ENCODE data around the gene ITGB2. TPM values are rescaled to one million over a fixed set of nuclear protein-coding genes. Genes with fewer than 3 reads are reported as not detected.

ITGB2 gene
- polyA plus RNA-seq, 4 donors, result 4.5 to 17.1 (median 15.9) TPM

DNA sequence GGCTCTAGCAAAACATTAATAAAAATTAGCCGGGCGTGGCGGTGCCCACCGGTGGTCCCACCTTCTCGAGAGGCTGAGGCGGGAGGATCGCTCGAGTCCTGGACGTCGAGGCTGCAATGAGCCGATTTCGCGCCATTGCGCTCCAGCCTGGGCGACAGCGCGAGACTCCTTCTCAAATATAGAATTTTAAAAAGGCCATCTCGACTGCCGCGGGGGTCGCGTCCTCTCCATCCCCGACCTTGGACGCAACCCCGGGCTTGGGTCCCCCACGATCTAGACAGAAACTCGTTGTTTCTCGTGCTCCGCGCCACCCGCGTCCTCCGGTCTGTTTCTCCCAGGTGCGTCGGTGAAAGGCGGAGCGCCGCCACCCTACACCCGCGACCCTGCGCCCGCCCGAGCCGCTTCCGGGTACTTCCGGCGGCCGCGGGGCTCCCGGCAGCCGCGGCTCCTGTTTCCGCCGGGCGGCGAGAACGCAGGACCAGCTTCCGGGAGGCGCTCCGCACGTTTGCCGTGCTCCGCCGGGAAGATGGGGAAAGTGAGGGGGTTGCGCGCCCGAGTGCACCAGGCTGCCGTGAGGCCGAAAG lies 18.9 kb upstream of the ITGB2 start, which contains the start of gene SLX9:
SLX9 (plus strand) TSS at position 498 of the 584 bp plus-strand sequence; CDS start at position 527, 29 bp downstream.
- Histone ChIP-seq H3K36me3 (ENCODE audit: control insufficient read depth in 3 of 3, insufficient read depth in 2 of 3, low read depth in 1 of 3, low read length in 3 of 3) (peaks cover 0 to 18% (median 0%) of the 10 kb centered on the region in 3 donors), H3K27ac (ENCODE audit: low read depth in 1 of 3, low read length in 2 of 3) (peak within 1 kb of the TSS in 2 of 3 donors; percentile 18 to 72), H3K27me3 (ENCODE audit: control insufficient read depth in 3 of 3, insufficient read depth in 3 of 3, low read length in 3 of 3) (no peaks in the 10 kb centered on the region), H3K9me3 (ENCODE audit: control insufficient read depth in 2 of 2, insufficient read depth in 1 of 2, low read depth in 1 of 2, low read length in 1 of 2) (no peaks in the 10 kb centered on the region), H3K4me3 (ENCODE audit: low read depth in 1 of 3, low read length in 3 of 3) (peak within 1 kb of the TSS; percentile 67 to 97 (median 94)), H3K4me1 (ENCODE audit: control insufficient read depth in 3 of 3, insufficient read depth in 2 of 3, low read depth in 1 of 3, low read length in 2 of 3) (peaks cover 0 to 7% (median 7%) of the 10 kb centered on the region in 3 donors)
- whole genome bisulfite sequencing, 3 donors, result 2% methylated on average over 56 to 69 of the region's 69 CpGs
- DNase-seq (peak; percentile 74 to 92), FAIRE-seq (no peak)

DNA sequence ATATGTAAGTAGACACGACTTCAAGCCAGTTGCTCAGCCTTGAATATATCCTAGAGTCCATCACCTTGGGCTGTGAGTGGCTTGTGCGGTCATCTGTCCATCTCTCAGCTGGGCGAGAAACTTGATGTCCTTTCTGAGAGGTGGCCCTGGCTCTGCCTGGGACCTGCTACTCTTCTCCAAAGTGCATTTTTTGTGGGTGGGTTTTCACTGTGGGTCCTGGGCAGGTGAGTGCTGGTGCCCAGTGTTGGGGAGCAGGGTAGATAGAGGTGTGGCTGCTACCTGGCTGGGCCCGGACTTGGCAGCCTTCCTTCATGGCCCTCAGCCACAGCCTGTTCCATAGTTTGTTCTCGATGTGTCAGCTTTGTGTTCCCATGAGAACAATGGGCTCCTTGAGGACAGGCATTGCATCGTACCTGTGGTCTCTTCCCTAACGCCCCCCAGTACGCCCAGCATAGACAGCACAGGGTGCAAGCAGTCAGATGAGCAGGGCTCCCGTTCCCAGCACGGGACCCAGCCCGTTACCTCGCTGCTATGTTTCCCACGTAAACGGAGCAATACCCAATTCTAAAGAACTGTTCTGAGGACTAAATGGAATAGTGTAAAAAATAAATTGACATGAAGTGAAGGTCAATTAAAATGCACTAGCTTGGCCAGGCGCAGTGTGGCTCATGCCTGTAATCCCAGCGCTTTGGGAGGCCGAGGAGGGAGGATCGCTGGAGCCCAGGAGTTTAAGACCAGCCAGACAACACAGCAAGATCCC lies 18.3 kb upstream of the ITGB2 start:
- 75 to 82% (median 76%) methylated on average over 18 of the region's 18 CpGs for WGBS, 3 donors

DNA sequence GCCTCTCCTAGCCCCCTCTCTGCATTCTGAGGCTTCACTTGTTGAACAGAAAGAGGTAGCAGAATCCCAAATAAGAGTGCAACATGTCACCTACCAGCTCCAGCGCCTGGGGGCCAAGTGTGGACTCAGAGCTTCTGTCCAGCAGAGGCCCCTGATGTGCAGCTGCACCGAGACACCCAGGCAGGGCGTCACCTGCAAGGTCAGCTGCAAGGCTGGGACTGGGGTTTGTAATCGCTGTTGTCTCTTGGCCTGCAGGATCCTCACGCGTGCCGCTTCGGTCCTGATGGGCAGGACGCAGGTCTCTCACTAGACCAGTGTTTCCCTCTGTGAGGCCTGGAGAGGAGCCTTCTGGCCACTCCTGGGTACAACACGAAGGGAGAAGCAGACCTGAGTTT lies 14.8 kb upstream of the ITGB2 start:
- no peak overlapping the region for H3K4me3 ChIP-seq (ENCODE audit: low read depth in 1 of 3, low read length in 3 of 3)
- H3K27me3 ChIP-seq (ENCODE audit: control insufficient read depth in 3 of 3, insufficient read depth in 3 of 3, low read length in 3 of 3), result peaks cover 0 to 29% (median 5%) of the 10 kb centered on the region in 3 donors
- peaks cover 2 to 16% (median 7%) of the 10 kb centered on the region in 3 donors for H3K4me1 ChIP-seq (ENCODE audit: control insufficient read depth in 3 of 3, insufficient read depth in 2 of 3, low read depth in 1 of 3, low read length in 2 of 3)
- H3K36me3 ChIP-seq (ENCODE audit: control insufficient read depth in 3 of 3, insufficient read depth in 2 of 3, low read depth in 1 of 3, low read length in 3 of 3), result peaks cover 0 to 4% (median 0%) of the 10 kb centered on the region in 3 donors
- DNase-seq (no peak), FAIRE-seq (no peak)
- WGBS, 3 donors, result 87 to 93% (median 91%) methylated on average over 10 of the region's 10 CpGs
- H3K9me3 ChIP-seq (ENCODE audit: control insufficient read depth in 2 of 2, insufficient read depth in 1 of 2, low read depth in 1 of 2, low read length in 1 of 2), result no peaks in the 10 kb centered on the region
- H3K27ac ChIP-seq (ENCODE audit: low read depth in 1 of 3, low read length in 2 of 3), result no peak overlapping the region

More for the DNA sequence above, 18.3 kb upstream of the ITGB2 start:
- no peak for DNase-seq
- no peak overlapping the region for H3K27ac ChIP-seq (ENCODE audit: low read depth in 1 of 3, low read length in 2 of 3)
- H3K27me3 ChIP-seq (ENCODE audit: control insufficient read depth in 3 of 3, insufficient read depth in 3 of 3, low read length in 3 of 3), result no peaks in the 10 kb centered on the region
- H3K4me1 ChIP-seq (ENCODE audit: control insufficient read depth in 3 of 3, insufficient read depth in 2 of 3, low read depth in 1 of 3, low read length in 2 of 3), result peaks cover 0 to 7% (median 7%) of the 10 kb centered on the region in 3 donors
- H3K36me3 ChIP-seq (ENCODE audit: control insufficient read depth in 3 of 3, insufficient read depth in 2 of 3, low read depth in 1 of 3, low read length in 3 of 3), result peaks cover 0 to 12% (median 0%) of the 10 kb centered on the region in 3 donors
- no peak for FAIRE-seq
- H3K9me3 ChIP-seq (ENCODE audit: control insufficient read depth in 2 of 2, insufficient read depth in 1 of 2, low read depth in 1 of 2, low read length in 1 of 2), result no peaks in the 10 kb centered on the region
- H3K4me3 ChIP-seq (ENCODE audit: low read depth in 1 of 3, low read length in 3 of 3), result peak overlapping the region; percentile 67 to 97 (median 72)

DNA sequence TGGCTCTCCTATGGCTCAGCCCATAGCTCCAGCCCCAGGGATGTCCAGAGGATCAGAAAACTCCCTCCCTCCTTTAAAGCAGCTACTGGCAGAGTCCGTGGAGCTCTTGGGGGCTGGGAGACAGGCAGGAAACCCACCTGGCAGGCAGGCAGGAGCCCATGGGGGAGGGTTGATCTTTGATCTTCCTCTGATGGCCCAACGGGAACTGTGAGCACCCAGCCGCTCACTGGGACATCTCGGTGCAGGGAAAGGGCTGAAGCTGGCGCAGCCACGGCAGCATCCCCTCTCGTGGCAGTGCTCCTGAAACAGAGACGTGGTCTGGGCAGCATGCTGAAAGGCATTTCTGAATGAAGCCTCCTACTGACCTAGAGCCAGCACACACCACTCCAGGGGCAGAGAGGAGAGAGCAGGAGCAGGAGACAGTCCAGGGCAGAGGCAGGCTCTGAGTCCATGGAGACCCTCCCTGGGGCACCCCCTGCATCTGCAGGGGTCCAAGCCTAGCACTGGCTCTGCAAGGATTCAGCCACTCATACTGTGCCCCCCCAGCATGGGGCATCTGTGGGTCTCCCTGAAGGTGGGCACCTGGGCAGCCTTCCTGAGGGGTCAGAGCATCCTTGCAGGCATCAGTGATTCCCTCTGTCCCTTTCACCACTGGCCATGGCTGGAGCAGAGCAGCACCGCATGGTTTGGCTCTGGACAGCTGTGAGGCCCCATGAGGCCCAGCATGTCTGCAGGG lies 14.3 kb upstream of the ITGB2 start:
- Histone ChIP-seq H3K9me3 (ENCODE audit: control insufficient read depth in 2 of 2, insufficient read depth in 1 of 2, low read depth in 1 of 2, low read length in 1 of 2) (no peaks in the 10 kb centered on the region), H3K36me3 (ENCODE audit: control insufficient read depth in 3 of 3, insufficient read depth in 2 of 3, low read depth in 1 of 3, low read length in 3 of 3) (peaks cover 0 to 4% (median 0%) of the 10 kb centered on the region in 3 donors), H3K27ac (ENCODE audit: low read depth in 1 of 3, low read length in 2 of 3) (no peak overlapping the region), H3K4me1 (ENCODE audit: control insufficient read depth in 3 of 3, insufficient read depth in 2 of 3, low read depth in 1 of 3, low read length in 2 of 3) (peaks cover 2 to 16% (median 7%) of the 10 kb centered on the region in 3 donors), H3K27me3 (ENCODE audit: control insufficient read depth in 3 of 3, insufficient read depth in 3 of 3, low read length in 3 of 3) (peaks cover 3 to 35% (median 5%) of the 10 kb centered on the region in 3 donors), H3K4me3 (ENCODE audit: low read depth in 1 of 3, low read length in 3 of 3) (no peak overlapping the region)
- DNase-seq (no peak), FAIRE-seq (no peak)
- WGBS, 3 donors, result 78 to 84% (median 80%) methylated on average over 9 of the region's 9 CpGs

DNA sequence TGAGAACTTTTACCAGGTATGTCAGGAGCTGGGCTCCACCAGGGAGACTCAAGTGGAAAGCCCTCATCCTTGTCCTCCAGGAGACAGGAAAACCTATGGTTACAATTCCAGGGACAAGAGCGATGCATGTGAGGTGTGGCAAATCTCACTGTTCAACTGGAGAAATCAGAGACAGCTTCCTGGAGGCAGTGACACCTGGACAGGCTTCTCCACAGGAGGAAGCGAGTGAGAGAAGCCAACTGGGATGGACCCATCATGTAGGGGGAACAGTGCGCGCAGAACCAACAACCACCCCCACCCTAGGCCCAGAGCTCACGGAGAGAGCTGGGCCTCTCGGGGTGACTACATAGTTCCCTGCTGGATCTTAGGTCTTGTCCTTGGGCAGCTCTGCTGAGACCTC lies 13.6 kb upstream of the ITGB2 start:
- WGBS, 3 donors, result 88 to 96% (median 95%) methylated on average over 6 of the region's 6 CpGs
- H3K27ac ChIP-seq (ENCODE audit: low read depth in 1 of 3, low read length in 2 of 3), result no peak overlapping the region
- DNase-seq (no peak), FAIRE-seq (no peak)
- H3K4me3 ChIP-seq (ENCODE audit: low read depth in 1 of 3, low read length in 3 of 3), result no peak overlapping the region
- peaks cover 0 to 4% (median 0%) of the 10 kb centered on the region in 3 donors for H3K36me3 ChIP-seq (ENCODE audit: control insufficient read depth in 3 of 3, insufficient read depth in 2 of 3, low read depth in 1 of 3, low read length in 3 of 3)
- peaks cover 0 to 6% of the 10 kb centered on the region in 2 donors for H3K9me3 ChIP-seq (ENCODE audit: control insufficient read depth in 2 of 2, insufficient read depth in 1 of 2, low read depth in 1 of 2, low read length in 1 of 2)
- peaks cover 4 to 42% (median 5%) of the 10 kb centered on the region in 3 donors for H3K27me3 ChIP-seq (ENCODE audit: control insufficient read depth in 3 of 3, insufficient read depth in 3 of 3, low read length in 3 of 3)
- peaks cover 2 to 16% (median 7%) of the 10 kb centered on the region in 3 donors for H3K4me1 ChIP-seq (ENCODE audit: control insufficient read depth in 3 of 3, insufficient read depth in 2 of 3, low read depth in 1 of 3, low read length in 2 of 3)

DNA sequence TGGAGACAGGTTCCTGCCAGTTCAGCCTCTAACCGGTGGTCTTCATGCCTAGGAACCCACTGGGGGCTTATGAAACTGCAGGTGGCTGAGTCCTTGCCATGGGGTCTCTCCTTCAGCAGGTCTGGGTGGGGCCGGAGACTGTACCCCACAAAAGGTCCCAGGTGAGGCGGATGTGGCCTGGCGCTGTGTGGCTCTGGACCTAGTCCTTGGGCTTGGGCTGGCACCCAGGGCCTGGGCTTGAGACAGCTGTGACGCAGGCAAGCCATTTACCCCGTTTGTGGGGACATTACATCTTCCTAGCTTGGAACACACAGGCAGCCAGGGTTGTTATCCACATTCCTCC lies 13.2 kb upstream of the ITGB2 start:
- H3K27ac ChIP-seq (ENCODE audit: low read depth in 1 of 3, low read length in 2 of 3), result no peak overlapping the region
- H3K27me3 ChIP-seq (ENCODE audit: control insufficient read depth in 3 of 3, insufficient read depth in 3 of 3, low read length in 3 of 3), result peaks cover 4 to 46% (median 5%) of the 10 kb centered on the region in 3 donors
- peaks cover 0 to 8% of the 10 kb centered on the region in 2 donors for H3K9me3 ChIP-seq (ENCODE audit: control insufficient read depth in 2 of 2, insufficient read depth in 1 of 2, low read depth in 1 of 2, low read length in 1 of 2)
- FAIRE-seq (no peak), DNase-seq (no peak)
- WGBS, 3 donors, result 85 to 94% (median 92%) methylated on average over 6 of the region's 6 CpGs
- peaks cover 2 to 16% (median 4%) of the 10 kb centered on the region in 3 donors for H3K4me1 ChIP-seq (ENCODE audit: control insufficient read depth in 3 of 3, insufficient read depth in 2 of 3, low read depth in 1 of 3, low read length in 2 of 3)
- H3K4me3 ChIP-seq (ENCODE audit: low read depth in 1 of 3, low read length in 3 of 3), result no peak overlapping the region
- peaks cover 0 to 4% (median 0%) of the 10 kb centered on the region in 3 donors for H3K36me3 ChIP-seq (ENCODE audit: control insufficient read depth in 3 of 3, insufficient read depth in 2 of 3, low read depth in 1 of 3, low read length in 3 of 3)

DNA sequence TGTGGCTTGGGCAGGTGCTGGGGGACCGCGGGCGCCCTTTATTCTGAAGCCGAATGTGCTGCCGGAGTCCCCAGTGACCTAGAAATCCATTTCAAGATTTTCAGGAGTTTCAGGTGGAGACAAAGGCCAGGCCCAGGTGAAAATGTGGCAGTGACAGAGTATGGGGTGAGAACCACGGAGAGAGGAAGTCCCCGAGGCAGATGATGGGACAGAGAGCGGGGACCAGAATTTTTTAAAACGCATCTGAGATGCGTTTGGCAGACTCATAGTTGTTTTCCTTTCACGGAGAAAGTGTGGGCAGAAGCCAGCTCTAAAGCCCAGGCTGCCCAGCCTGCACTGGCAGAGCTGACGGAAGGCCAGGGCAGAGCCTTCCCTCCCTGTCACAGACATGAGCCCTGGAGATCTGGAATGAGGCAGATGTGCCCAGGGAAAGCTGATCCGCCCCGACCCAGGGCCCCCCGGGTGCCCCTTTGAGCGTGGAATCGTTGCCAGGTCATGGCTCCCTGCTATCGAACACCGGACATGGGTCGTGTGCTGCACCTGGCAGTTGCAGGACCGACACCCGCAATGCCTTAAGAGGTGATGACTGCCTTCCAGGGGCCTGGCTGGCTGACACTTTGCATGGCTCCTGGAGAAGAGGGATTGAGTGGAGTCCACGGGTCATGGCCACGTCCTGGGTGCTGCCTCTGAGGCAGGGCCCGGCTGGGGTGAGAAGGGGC lies 12.7 kb upstream of the ITGB2 start:
- peaks cover 4 to 50% (median 5%) of the 10 kb centered on the region in 3 donors for H3K27me3 ChIP-seq (ENCODE audit: control insufficient read depth in 3 of 3, insufficient read depth in 3 of 3, low read length in 3 of 3)
- H3K27ac ChIP-seq (ENCODE audit: low read depth in 1 of 3, low read length in 2 of 3), result no peak overlapping the region
- no peak for FAIRE-seq
- peaks cover 0 to 4% (median 0%) of the 10 kb centered on the region in 3 donors for H3K36me3 ChIP-seq (ENCODE audit: control insufficient read depth in 3 of 3, insufficient read depth in 2 of 3, low read depth in 1 of 3, low read length in 3 of 3)
- peaks cover 0 to 8% of the 10 kb centered on the region in 2 donors for H3K9me3 ChIP-seq (ENCODE audit: control insufficient read depth in 2 of 2, insufficient read depth in 1 of 2, low read depth in 1 of 2, low read length in 1 of 2)
- WGBS, 3 donors, result 54 to 75% (median 57%) methylated on average over 25 of the region's 25 CpGs
- no peak for DNase-seq
- peaks cover 2 to 16% (median 4%) of the 10 kb centered on the region in 3 donors for H3K4me1 ChIP-seq (ENCODE audit: control insufficient read depth in 3 of 3, insufficient read depth in 2 of 3, low read depth in 1 of 3, low read length in 2 of 3)
- no peak overlapping the region for H3K4me3 ChIP-seq (ENCODE audit: low read depth in 1 of 3, low read length in 3 of 3)

All from small intestine (tissue), 7 donors.